ENCODE results near the gene LIN7A.
"Not testable (repeated sequence)": the region's sequence is repeated elsewhere in the genome, so short reads cannot be mapped to it uniquely, and the experiment has no call there.

LIN7A gene

GRCh38 chr12:80823393-80823792 is 114.3 kb downstream of the LIN7A start:
- DNase-seq (ENCODE audit: low read depth, low spot score): no peak
- H3K4me3 ChIP-seq (ENCODE audit: low read length): no peak overlapping the region

- H3K4me3 ChIP-seq (ENCODE audit: low read length): no peak overlapping the region
- DNase-seq (ENCODE audit: low read depth, low spot score): no peak
These were observed 116.2 kb downstream of the LIN7A start for GRCh38 chr12:80821513-80822000.

- DNase-seq (ENCODE audit: low read depth, low spot score): no peak
- H3K4me3 ChIP-seq (ENCODE audit: low read length): no peak overlapping the region
These were observed 118.9 kb downstream of the LIN7A start for GRCh38 chr12:80818878-80819277.

GRCh38 chr12:80815351-80815750 is 122.4 kb downstream of the LIN7A start:
- DNase-seq (ENCODE audit: low read depth, low spot score): no peak
- no peak overlapping the region for H3K4me3 ChIP-seq (ENCODE audit: low read length)

- DNase-seq (ENCODE audit: low read depth, low spot score): no peak
- H3K4me3 ChIP-seq (ENCODE audit: low read length): no peak overlapping the region
These were observed 123.3 kb downstream of the LIN7A start for GRCh38 chr12:80814453-80814852.

- no peak for DNase-seq (ENCODE audit: low read depth, low spot score)
- no peak overlapping the region for H3K4me3 ChIP-seq (ENCODE audit: low read length)
These were observed 123.9 kb downstream of the LIN7A start for GRCh38 chr12:80813820-80814219.

GRCh38 chr12:80811957-80812708 is 125.6 kb downstream of the LIN7A start:
- DNase-seq (ENCODE audit: low read depth, low spot score): no peak

GRCh38 chr12:80810874-80811273 is 126.9 kb downstream of the LIN7A start:
- no peak for DNase-seq (ENCODE audit: low read depth, low spot score)
- no peak overlapping the region for H3K4me3 ChIP-seq (ENCODE audit: low read length)

More at GRCh38 chr12:80811957-80812708, 125.6 kb downstream of the LIN7A start:
- H3K4me3 ChIP-seq (ENCODE audit: low read length): no peak overlapping the region

- no peak overlapping the region for H3K4me3 ChIP-seq (ENCODE audit: low read length)
- no peak for DNase-seq (ENCODE audit: low read depth, low spot score)
These were observed 130.0 kb downstream of the LIN7A start for GRCh38 chr12:80807640-80808288.

GRCh38 chr12:80805106-80805505 is 132.6 kb downstream of the LIN7A start:
- no peak for DNase-seq (ENCODE audit: low read depth, low spot score)
- no peak overlapping the region for H3K4me3 ChIP-seq (ENCODE audit: low read length)

GRCh38 chr12:80802652-80803400 is 134.9 kb downstream of the LIN7A start:
- no peak for DNase-seq (ENCODE audit: low read depth, low spot score)
- H3K4me3 ChIP-seq (ENCODE audit: low read length): no peak overlapping the region

GRCh38 chr12:80798281-80798680 is 139.5 kb downstream of the LIN7A start:
- no peak overlapping the region for H3K4me3 ChIP-seq (ENCODE audit: low read length)
- DNase-seq (ENCODE audit: low read depth, low spot score): no peak

GRCh38 chr12:80794551-80794950 is 143.2 kb downstream of the LIN7A start:
- H3K4me3 ChIP-seq (ENCODE audit: low read length): no peak overlapping the region
- DNase-seq (ENCODE audit: low read depth, low spot score): no peak

- no peak for DNase-seq (ENCODE audit: low read depth, low spot score)
- no peak overlapping the region for H3K4me3 ChIP-seq (ENCODE audit: low read length)
These were observed 144.9 kb downstream of the LIN7A start for GRCh38 chr12:80792861-80793260.

- no peak for DNase-seq (ENCODE audit: low read depth, low spot score)
- H3K4me3 ChIP-seq (ENCODE audit: low read length): no peak overlapping the region
These were observed 145.9 kb downstream of the LIN7A start for GRCh38 chr12:80791863-80792262.

- not testable (repeated sequence) for DNase-seq (ENCODE audit: low read depth, low spot score); H3K4me3 ChIP-seq (ENCODE audit: low read length)
These were observed 149.3 kb downstream of the LIN7A start for GRCh38 chr12:80788407-80788806.

GRCh38 chr12:80782963-80783470 is 154.7 kb downstream of the LIN7A start:
- not testable (repeated sequence) for DNase-seq (ENCODE audit: low read depth, low spot score); H3K4me3 ChIP-seq (ENCODE audit: low read length)

GRCh38 chr12:80781313-80781712 is 156.4 kb downstream of the LIN7A start:
- no peak for DNase-seq (ENCODE audit: low read depth, low spot score)
- no peak overlapping the region for H3K4me3 ChIP-seq (ENCODE audit: low read length)

GRCh38 chr12:80780746-80781145 is 157.0 kb downstream of the LIN7A start:
- H3K4me3 ChIP-seq (ENCODE audit: low read length): no peak overlapping the region
- no peak for DNase-seq (ENCODE audit: low read depth, low spot score)
